ENCODE data around the gene DPP10. TPM values are rescaled to one million over a fixed set of nuclear protein-coding genes. Genes with fewer than 3 reads are reported as not detected.

DPP10 gene
- total RNA-seq, 4 donors from 2014 or later = 0.09 to 4.0 (median 0.38) TPM; not detected in 1

DNA sequence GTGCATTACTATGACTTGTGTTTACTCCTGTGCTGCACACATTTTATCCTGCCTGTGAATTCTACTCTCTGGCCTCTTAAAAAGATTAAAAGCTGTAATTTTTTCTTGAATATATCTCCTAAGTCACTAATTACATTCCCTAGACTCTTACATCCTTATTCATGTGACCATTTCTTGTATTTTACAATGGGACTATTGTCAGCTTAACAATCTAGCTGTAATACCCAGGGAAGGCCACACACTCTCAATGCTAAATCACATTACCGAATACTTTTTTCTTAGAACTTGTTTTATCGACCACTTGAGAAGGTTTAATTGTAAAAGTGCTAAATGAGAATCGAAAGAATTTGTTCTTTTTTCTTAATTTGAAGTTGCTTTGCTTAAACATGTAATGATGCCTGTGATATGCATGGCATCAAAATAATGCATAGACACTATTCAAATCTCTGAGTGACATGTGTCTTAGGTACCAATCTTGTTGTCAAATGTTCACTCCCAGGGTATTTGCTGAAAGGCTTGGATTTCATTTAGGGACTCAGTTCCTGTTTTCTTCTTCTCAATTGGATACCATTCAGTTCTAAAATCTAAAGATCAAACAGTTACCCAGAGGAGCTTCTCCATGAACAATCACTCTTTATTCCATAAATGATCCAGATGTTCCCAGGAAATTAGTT lies 498.5 kb downstream of the DPP10 start:
- no peaks in the 10 kb centered on the region for H3K4me1 ChIP-seq
- TF ChIP-seq, protein P1, sequence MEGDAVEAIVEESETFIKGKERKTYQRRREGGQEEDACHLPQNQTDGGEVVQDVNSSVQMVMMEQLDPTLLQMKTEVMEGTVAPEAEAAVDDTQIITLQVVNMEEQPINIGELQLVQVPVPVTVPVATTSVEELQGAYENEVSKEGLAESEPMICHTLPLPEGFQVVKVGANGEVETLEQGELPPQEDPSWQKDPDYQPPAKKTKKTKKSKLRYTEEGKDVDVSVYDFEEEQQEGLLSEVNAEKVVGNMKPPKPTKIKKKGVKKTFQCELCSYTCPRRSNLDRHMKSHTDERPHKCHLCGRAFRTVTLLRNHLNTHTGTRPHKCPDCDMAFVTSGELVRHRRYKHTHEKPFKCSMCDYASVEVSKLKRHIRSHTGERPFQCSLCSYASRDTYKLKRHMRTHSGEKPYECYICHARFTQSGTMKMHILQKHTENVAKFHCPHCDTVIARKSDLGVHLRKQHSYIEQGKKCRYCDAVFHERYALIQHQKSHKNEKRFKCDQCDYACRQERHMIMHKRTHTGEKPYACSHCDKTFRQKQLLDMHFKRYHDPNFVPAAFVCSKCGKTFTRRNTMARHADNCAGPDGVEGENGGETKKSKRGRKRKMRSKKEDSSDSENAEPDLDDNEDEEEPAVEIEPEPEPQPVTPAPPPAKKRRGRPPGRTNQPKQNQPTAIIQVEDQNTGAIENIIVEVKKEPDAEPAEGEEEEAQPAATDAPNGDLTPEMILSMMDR (IDR thresholded peaks at IDR 0.05) = no peak
- TF ChIP-seq POLR2A (IDR thresholded peaks at IDR 0.05) = no peak
- 72 to 80% methylated on average over 3 of the region's 3 CpGs for WGBS, 2 donors
- DNase-seq = no peak
- no peaks in the 10 kb centered on the region for H3K27me3 ChIP-seq
- no peaks in the 10 kb centered on the region for H3K36me3 ChIP-seq
- intact Hi-C loops (cut with DNase I) = no loop called here
- H3K27ac ChIP-seq = no peak overlapping the region
- no peaks in the 10 kb centered on the region for H3K9me3 ChIP-seq
- H3K4me3 ChIP-seq = no peak overlapping the region

DNA sequence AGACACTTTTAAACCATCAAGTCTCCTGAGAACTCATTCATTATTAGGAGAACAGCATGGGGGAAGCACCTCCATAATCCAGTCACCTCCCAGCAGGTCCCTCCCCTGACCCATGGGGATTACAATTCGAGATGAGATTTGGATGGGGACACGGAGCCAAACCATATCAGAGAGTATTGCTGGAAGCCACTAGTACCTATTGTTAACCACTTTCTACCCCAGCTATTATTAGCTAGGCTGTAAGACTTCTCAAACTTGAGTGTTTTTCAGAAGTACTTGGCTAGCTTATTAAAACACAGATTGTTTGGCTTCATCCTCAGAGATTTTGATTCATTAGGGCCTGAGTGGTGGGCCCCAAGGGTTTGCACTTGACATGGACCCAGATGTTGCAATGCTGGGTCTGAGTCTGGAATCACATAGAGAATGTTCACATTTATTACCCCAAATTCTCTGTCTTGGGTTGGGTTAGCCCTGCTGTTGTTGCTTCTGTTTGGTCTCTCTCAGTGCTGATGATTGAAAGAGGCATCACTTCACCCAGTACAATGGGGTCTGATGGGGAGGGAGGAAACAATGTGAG lies 506.9 kb downstream of the DPP10 start:
- no peaks in the 10 kb centered on the region for H3K9me3 ChIP-seq
- H3K4me1 ChIP-seq = no peaks in the 10 kb centered on the region
- H3K27me3 ChIP-seq = no peaks in the 10 kb centered on the region
- TF ChIP-seq, protein P1 (IDR thresholded peaks at IDR 0.05) = no peak
- no peak for TF ChIP-seq POLR2A (IDR thresholded peaks at IDR 0.05)
- no peaks in the 10 kb centered on the region for H3K36me3 ChIP-seq
- intact Hi-C loops (cut with DNase I) = no loop called here
- H3K4me3 ChIP-seq = no peak overlapping the region
- no peak for DNase-seq
- H3K27ac ChIP-seq = no peak overlapping the region
- WGBS, 2 donors = 50 to 58% methylated on average over 2 of the region's 2 CpGs

DNA sequence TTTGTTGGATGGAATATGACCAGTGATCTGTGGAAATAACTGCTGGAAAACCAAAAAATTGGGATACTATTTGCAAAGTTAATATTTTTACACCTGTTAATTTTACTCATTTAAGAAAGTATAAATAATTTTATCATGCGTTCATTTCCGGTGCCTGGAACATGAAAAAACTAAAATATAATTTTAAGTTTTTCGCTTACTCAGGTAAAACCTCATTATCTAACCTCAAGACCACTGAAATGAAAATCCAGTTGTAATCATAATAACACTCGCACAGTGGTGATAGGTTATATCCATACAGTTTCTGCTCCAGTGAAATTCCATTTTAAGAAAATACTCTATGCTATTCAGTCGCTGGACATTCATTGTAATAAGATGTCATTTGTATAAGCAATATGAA lies 517.9 kb downstream of the DPP10 start:
- H3K4me3 ChIP-seq = no peak overlapping the region
- no peak for TF ChIP-seq POLR2A (IDR thresholded peaks at IDR 0.05)
- TF ChIP-seq, protein P1 (IDR thresholded peaks at IDR 0.05) = no peak
- no peak for DNase-seq
- H3K27ac ChIP-seq = no peak overlapping the region
- H3K36me3 ChIP-seq = no peaks in the 10 kb centered on the region
- H3K4me1 ChIP-seq = no peaks in the 10 kb centered on the region
- intact Hi-C loops (cut with DNase I) = no loop called here
- WGBS, 2 donors = 69 to 90% methylated on average over 5 of the region's 5 CpGs
- peaks cover 0 to 1% (median 0%) of the 10 kb centered on the region in 3 donors for H3K9me3 ChIP-seq
- no peaks in the 10 kb centered on the region for H3K27me3 ChIP-seq

DNA sequence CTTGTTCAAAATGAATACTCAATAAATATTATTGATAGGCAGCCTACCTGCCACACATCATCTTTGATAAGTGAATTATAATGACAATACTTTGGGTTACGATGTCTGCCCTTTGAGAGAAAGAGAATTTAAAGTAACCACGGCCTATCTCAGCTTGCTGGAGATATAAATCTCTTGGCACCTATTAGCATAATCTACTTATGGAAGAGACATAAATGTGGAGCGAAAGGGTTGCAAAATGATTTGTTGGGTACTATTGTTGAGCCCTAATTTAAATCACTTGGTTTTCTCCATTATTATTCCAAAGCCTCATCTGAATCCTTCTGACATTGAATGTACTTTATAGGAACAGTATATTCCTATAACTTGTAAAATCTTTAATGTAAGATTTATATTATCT lies 520.1 kb downstream of the DPP10 start:
- DNase-seq = no peak

More for the DNA sequence above, 520.1 kb downstream of the DPP10 start:
- Histone ChIP-seq H3K27me3 (no peaks in the 10 kb centered on the region), H3K9me3 (no peaks in the 10 kb centered on the region), H3K27ac (no peak overlapping the region), H3K4me3 (no peak overlapping the region), H3K36me3 (no peaks in the 10 kb centered on the region), H3K4me1 (no peaks in the 10 kb centered on the region)
- 83 to 94% methylated on average over 3 of the region's 3 CpGs for WGBS, 2 donors
- intact Hi-C loops (cut with DNase I) = no loop called here
- TF ChIP-seq, protein P1 (IDR thresholded peaks at IDR 0.05) = no peak
- TF ChIP-seq POLR2A (IDR thresholded peaks at IDR 0.05) = no peak

Data from esophagus squamous epithelium (tissue), 5 donors.